Nephron (organoid): ENCODE data around the gene PLIN5.
"Not testable (repeated sequence)": the region's sequence is repeated elsewhere in the genome, so short reads cannot be mapped to it uniquely, and the experiment has no call there.

ENCODE experiments used
- H3K27ac Mint-ChIP-seq, 3 experiments: 2 replicates each; pipeline ENCODE4 v1.8.0; 2020; ENCODE audit warnings: mixed read lengths in 3 of 3, mild to moderate bottlenecking in 2 of 3, moderate library complexity in 1 of 3
- H3K27me3 Mint-ChIP-seq: 2 replicates; pipeline ENCODE4 v1.8.0; 2021; ENCODE audit warnings: low read depth, mild to moderate bottlenecking, moderate library complexity, mixed read lengths
- H3K36me3 Mint-ChIP-seq: 2 replicates; pipeline ENCODE4 v1.8.0; 2020; ENCODE audit warnings: low read depth, mixed read lengths
- H3K4me1 Mint-ChIP-seq: 2 replicates; pipeline ENCODE4 v1.8.0; 2020; ENCODE audit warnings: mixed read lengths
- H3K4me3 Mint-ChIP-seq, 3 experiments: 2 replicates each; pipeline ENCODE4 v1.8.0; 2020; ENCODE audit warnings: mild to moderate bottlenecking in 3 of 3, mixed read lengths in 3 of 3, moderate library complexity in 2 of 3
- H3K9me3 Mint-ChIP-seq: 2 replicates; pipeline ENCODE4 v1.8.0; 2020; ENCODE audit warnings: mixed read lengths
- TF ChIP-seq, protein P1 (sequence below), 3 experiments: fragments of 200-600 bp; sonication (generic); IDR thresholded peaks; one replicate each; pipeline ENCODE4 v1.5.0; 2021; ENCODE audit warnings: antibody characterized with exemption in 3 of 3; ENCODE audit not compliant: unreplicated experiment in 3 of 3

The PLIN5 gene

DNA sequence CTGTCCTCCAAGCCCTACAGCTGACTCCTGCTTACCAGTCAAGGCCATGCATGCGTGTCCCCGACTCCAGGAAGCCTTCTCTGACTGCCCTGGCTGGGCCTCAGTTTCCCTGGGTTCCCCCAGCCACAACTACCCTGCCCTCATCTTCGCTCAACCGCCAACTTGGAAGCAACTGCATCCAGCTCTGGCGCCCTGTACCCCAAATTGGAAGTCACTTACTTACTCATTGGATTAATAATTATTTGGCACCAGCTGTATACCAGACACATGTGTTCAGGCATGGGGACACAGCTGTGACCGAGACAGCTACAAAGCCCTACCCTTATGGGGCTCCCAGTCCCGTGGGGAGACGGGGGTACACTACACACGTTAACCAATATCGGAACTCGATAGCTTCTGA, 35.4 kb upstream of the PLIN5 start:
- Mint-ChIP-seq H3K27ac (peak overlapping the region; percentile 62 to 66 (median 64)), H3K36me3 (no peaks in the 10 kb centered on the region), H3K9me3 (no peaks in the 10 kb centered on the region), H3K4me1 (peaks cover 28% of the 10 kb centered on the region), H3K27me3 (no peaks in the 10 kb centered on the region), H3K4me3 (peak overlapping the region in 1 of 3 experiments; percentile 24)
- TF ChIP-seq, protein P1, sequence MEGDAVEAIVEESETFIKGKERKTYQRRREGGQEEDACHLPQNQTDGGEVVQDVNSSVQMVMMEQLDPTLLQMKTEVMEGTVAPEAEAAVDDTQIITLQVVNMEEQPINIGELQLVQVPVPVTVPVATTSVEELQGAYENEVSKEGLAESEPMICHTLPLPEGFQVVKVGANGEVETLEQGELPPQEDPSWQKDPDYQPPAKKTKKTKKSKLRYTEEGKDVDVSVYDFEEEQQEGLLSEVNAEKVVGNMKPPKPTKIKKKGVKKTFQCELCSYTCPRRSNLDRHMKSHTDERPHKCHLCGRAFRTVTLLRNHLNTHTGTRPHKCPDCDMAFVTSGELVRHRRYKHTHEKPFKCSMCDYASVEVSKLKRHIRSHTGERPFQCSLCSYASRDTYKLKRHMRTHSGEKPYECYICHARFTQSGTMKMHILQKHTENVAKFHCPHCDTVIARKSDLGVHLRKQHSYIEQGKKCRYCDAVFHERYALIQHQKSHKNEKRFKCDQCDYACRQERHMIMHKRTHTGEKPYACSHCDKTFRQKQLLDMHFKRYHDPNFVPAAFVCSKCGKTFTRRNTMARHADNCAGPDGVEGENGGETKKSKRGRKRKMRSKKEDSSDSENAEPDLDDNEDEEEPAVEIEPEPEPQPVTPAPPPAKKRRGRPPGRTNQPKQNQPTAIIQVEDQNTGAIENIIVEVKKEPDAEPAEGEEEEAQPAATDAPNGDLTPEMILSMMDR (IDR thresholded peaks at IDR 0.05; ENCODE audit: unreplicated experiment in 3 of 3), result no peak

DNA sequence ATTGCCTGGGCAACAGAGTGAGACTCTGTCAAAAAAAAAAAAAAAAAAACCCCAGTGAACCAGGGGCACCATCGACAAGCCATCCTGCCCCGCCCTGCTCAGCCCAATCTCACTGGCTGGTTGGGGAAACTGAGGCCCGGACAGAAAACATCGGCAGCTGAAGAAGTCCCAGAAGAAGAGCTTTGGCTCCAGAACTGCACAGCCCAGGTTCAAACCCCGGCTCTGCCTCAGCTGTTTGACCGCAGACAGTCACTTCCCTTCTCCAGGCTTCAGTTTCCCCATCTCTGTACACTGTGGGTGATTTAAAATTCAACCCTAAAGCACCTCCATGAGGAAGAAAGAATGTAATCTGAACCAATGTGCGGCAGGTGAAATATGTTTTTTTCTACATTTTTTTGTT, 33.9 kb upstream of the PLIN5 start:
- Mint-ChIP-seq H3K27me3 (no peaks in the 10 kb centered on the region), H3K4me3 (no peak overlapping the region), H3K4me1 (peaks cover 22% of the 10 kb centered on the region), H3K9me3 (no peaks in the 10 kb centered on the region), H3K27ac (no peak overlapping the region), H3K36me3 (no peaks in the 10 kb centered on the region)
- TF ChIP-seq, protein P1 (IDR thresholded peaks at IDR 0.05; ENCODE audit: unreplicated experiment in 3 of 3), result no peak

DNA sequence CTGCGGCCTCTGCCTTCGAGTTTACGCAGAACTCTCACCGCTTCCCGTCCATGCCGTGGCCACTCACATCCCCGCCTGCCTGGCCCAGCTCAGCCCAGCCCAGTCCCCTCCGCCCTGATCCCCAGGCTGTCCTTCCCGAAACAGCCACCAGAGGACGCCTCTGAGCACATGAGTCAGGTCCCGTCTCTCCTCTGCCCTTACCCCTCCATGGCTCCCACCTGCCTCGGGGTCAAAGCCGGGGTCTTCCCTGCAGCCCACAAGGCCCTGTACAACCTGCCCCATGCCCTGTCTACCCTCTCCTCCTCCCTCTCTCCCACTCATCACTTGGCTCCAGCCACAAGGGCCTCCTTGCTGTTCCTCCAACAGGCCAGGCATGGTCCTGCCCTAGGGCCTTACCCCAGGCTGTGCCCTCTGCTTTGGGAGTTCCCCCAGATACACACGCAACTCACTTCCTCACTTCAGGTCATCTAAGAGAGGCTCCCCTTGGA, 32.6 kb upstream of the PLIN5 start:
- peaks cover 22% of the 10 kb centered on the region for H3K4me1 Mint-ChIP-seq
- TF ChIP-seq, protein P1 (IDR thresholded peaks at IDR 0.05; ENCODE audit: unreplicated experiment in 3 of 3), result peak; percentile 60 to 67 (median 61)
- H3K36me3 Mint-ChIP-seq, result no peaks in the 10 kb centered on the region
- no peaks in the 10 kb centered on the region for H3K9me3 Mint-ChIP-seq
- no peak overlapping the region for H3K4me3 Mint-ChIP-seq
- H3K27ac Mint-ChIP-seq, result peak overlapping the region; percentile 83 to 85 (median 85)
- H3K27me3 Mint-ChIP-seq, result no peaks in the 10 kb centered on the region

DNA sequence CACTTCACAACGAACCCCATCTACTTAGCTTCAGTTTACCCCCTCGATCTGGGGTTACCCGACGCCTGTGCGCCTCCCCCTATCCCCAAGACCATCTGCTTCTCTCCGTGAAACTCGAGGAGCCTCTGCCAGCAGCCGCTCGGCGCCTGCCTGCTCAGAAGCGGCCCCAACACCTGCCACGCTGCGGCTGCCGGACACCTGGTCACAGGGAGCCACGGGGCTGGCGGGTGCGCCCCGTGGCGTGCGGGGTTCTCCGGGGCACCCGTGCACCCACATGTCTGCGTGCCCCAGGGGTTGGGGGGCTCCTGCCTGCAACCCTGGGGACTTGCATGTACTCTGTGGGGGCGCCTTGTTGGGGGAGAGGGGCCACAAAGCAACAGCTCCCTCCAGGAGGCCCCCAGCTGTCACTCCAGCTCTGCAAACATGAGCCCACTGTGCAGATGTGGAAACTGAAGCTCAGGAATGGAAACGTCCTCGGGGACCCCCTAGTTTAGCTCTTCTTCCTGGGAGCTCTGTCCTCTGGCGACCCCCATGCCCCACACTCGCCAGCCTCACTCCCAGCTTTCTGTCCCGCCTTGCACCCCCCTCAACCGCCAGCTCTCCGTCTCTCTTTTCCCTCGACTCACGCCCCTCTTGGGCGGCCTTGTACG, 31.5 kb upstream of the PLIN5 start:
- Mint-ChIP-seq H3K36me3 (no peaks in the 10 kb centered on the region), H3K4me3 (no peak overlapping the region), H3K4me1 (peaks cover 22% of the 10 kb centered on the region), H3K9me3 (no peaks in the 10 kb centered on the region), H3K27ac (peak overlapping the region; percentile 44 to 85 (median 56)), H3K27me3 (no peaks in the 10 kb centered on the region)
- TF ChIP-seq, protein P1 (IDR thresholded peaks at IDR 0.05; ENCODE audit: unreplicated experiment in 3 of 3), result no peak

DNA sequence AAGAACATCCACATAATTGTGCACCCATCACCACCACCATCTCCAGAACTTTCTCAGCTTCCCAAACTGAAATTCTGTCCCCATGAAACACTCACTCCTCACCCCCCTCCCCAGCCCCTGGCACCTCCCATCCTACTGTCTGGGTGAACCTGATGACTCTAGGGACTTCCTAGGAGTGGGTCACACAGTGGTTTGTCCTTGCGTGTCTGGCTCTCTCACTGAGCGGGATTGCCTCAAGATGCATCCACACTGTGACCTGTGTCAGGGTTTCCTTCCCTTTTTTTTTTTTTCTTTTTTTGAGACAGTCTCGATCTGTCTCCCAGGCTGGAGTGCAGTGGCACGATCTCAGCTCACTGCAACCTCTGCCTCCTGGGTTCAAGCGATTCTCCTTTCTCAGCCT, 28.5 kb upstream of the PLIN5 start:
- H3K4me1 Mint-ChIP-seq, H3K4me3 Mint-ChIP-seq, H3K27me3 Mint-ChIP-seq, H3K9me3 Mint-ChIP-seq, H3K27ac Mint-ChIP-seq, H3K36me3 Mint-ChIP-seq: not testable (repeated sequence)

DNA sequence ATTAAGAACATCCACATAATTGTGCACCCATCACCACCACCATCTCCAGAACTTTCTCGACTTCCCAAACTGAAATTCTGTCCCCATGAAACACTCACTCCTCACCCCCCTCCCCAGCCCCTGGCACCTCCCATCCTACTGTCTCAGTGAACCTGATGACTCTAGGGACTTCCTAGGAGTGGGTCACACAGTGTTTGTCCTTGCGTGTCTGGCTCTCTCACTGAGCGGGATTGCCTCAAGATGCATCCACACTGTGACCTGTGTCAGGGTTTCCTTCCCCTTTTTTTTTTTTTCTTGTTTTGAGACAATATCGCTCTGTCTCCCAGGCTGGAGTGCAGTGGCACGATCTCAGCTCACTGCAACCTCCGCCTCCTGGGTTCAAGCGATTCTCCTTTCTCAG, 27.1 kb upstream of the PLIN5 start:
- not testable (repeated sequence) for H3K27me3 Mint-ChIP-seq, H3K36me3 Mint-ChIP-seq, H3K4me3 Mint-ChIP-seq, H3K27ac Mint-ChIP-seq, H3K4me1 Mint-ChIP-seq, H3K9me3 Mint-ChIP-seq

DNA sequence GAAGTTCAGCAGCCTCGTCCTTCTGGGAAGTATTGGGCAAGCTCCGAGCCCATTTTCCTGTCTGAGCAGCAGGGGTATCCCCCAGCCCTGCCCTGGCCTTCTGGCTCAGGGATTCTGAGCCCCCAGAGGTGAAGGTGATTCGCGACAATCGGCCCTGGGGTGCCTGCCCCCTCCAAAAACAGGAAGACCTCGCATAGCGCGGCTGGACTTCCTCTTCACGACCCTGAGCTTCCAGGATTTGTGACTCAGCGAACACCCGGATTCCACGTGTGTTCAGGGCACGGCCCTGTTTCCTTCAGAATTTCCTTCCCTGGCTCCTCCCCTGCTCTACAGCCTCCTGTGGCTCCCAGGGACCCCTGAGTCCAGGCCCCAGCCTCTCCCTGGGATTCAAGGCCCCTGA, 24.5 kb upstream of the PLIN5 start, which contains the start of gene SEMA6B:
Gene SEMA6B, minus strand, starts transcription at position 116 of the 400 bp plus-strand sequence. CDS start 1,227 bp downstream, outside the sequence.
- Mint-ChIP-seq H3K27ac (no peak within 1 kb of the TSS), H3K9me3 (no peaks in the 10 kb centered on the region), H3K27me3 (peaks cover 3% of the 10 kb centered on the region), H3K4me3 (peak within 1 kb of the TSS in 2 of 3 experiments; percentile 40), H3K4me1 (no peaks in the 10 kb centered on the region), H3K36me3 (peaks cover 5% of the 10 kb centered on the region)
- TF ChIP-seq, protein P1 (IDR thresholded peaks at IDR 0.05; ENCODE audit: unreplicated experiment in 3 of 3), result no peak
